GM19467 (cell line): Measurements from ENCODE around the gene DNAJC16.

Source experiments
- ATAC-seq: cut with Tn5 transposase; IDR thresholded peaks from one replicate; pipeline ENCODE4 v1.9.1; 2021; ENCODE audit warnings: mild to moderate bottlenecking, moderate library complexity; ENCODE audit not compliant: unreplicated experiment

DNAJC16 gene

DNA sequence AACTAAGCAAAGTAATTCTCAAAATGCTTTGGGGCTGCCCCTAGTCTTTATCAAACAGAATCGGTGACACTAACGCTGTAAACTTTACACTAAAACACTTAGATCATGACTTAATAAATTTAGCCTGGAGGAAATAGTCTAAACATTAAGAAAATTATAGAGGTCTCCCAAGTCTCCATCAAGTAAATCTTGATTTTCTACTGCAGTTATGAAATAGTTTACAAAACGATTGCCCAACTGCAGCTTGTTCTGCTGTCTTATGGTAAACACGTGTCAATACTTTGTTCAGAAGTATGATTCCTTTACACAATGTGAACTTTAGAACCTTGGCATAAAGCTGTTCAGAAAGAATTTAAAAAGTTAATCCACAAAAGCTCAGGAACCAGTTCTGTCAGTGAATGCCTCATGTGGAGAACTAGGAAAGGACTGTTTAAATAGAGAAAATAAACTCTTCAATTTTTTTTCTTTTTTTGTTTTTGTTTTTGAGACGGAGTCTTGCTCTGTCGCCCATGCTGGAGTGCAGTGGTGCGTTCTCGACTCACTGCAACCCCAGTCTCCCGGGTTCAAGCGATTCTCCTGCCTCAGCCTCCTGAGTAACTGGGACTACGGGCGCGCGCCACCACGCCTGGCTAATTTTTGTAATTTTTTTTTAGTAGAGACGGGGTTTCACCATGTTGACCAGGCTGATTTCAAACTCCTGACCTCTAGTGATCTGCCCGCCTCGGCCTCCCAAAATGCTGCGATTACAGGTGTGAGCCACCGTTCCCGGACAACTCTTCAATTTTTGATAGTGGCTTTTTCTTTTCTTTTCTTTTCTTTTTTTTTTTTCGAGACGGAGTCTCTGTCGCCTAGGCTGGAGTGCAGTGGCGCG, 92.2 kb downstream of the DNAJC16 start:
- no peak for ATAC-seq

DNA sequence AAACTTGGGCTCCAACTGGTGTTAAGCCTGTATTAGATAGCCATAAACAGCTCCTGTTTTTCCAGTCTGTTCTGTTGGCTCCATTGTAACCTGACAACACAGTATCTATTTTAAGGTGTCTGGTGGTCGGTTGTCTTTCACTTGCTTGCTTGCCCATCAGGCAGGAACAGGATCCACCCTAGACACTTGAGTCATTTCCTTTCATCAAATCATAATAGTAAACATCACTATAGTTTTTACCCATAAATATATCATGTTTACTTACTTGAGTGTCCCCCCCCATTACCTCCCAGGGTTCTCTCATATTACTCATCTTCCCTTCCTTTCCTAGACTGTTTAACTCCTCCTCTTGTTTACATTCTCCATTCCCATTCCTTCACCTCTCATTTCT, 93.5 kb downstream of the DNAJC16 start:
- no peak for ATAC-seq

DNA sequence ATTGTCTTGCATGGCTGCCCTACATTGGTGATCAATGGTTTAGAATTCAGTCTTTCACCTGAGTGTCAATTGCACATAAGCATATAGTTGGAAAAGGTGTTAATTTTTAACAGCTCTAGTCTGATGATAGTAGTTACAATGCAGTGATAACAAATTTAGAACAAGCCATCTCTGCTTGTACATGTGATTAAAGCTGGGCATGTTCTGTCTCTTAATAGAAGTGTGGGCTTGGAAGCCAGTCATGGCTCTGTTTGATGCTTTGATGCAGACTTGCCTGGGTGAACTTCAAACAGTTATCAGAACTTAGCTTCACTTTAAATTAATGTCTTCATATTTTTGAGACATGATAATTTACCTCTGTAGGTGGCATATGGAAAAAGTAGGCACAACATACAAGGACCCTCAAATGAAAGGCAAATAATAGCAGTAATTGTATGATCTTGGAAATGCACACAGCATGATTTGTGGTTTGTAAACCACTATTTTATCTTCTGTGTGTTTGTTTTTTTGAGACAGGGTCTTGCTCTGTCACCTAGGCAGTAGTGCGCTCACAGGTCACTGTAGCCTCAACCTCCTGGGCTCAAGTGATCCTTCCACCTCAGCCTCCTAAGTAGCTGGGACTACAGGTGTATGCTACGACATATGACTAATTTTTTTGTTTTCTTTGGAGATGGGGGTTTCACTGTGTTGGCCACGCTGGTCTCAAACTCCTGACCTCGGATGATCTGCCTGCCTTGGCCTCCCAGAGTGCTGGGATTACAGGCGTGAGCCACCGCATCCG, 94.4 kb downstream of the DNAJC16 start:
- ATAC-seq = no peak

DNA sequence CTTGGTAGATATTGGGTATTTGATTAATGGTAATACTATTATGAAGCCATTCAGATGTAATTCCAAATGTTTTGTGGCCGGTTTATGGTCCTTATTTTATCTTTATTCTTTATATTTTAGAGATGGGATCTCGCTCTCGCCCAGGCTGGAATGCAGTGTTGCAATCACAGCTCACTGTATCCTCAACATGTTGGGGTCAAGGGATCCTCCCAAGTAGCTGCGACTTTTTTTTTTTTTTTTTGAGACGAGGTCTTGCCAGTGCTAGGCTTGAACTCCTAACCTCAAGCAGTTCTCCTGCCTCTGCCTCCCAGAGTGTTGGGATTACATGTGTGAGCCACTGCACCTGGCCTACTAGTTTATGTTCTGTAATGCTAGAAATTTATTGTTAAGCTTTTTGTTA, 95.3 kb downstream of the DNAJC16 start:
- no peak for ATAC-seq

DNA sequence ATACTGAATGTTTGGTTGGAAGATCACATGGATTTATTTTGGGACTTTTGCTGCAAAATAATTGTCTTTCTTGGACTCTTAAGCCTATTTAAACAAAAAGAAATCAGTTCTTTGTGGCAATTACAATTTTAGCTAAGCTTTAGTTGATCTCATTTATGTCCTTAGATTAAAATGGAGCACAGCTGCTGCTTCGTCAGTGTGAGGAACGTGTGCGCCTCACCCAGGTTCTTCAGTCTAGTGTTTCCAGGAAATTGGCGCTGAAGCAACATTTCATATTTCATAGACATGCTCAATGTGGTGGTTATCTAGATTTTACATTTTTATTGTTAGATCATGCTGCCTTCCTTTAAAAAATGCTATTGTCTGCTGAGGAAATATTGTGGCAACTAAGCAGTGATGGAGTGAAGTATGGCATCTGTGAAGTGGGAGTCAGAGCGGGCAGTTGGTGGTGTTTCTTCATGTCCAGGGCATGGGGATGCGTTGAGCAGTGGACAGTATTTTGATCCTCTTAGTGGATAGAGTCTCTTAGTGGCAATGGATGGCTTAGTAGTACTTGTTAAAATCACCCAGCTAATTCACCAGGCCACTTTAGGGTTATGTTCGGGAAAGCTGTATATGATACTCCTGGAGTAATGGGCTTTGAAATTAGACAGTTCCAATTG, 96.2 kb downstream of the DNAJC16 start:
- ATAC-seq = no peak

DNA sequence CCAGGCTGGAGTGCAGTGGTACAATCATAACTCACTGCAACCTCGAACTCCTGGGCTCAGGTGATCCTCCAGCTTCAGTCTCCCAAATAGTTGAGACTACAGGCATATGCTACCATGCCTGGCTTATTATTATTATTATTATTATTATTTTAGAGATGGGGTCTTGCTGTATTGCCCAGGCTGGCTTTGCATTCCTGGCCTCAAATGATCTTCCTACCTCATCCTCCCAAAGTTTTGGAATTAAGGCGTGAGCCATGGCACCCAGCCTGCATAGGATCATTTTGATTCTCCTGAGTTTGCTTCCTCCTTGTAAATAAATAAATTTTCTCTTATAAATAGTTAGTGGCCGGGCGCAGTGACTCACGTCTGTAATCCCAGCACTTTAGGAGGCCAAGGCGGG, 96.8 kb downstream of the DNAJC16 start:
- ATAC-seq = no peak

DNA sequence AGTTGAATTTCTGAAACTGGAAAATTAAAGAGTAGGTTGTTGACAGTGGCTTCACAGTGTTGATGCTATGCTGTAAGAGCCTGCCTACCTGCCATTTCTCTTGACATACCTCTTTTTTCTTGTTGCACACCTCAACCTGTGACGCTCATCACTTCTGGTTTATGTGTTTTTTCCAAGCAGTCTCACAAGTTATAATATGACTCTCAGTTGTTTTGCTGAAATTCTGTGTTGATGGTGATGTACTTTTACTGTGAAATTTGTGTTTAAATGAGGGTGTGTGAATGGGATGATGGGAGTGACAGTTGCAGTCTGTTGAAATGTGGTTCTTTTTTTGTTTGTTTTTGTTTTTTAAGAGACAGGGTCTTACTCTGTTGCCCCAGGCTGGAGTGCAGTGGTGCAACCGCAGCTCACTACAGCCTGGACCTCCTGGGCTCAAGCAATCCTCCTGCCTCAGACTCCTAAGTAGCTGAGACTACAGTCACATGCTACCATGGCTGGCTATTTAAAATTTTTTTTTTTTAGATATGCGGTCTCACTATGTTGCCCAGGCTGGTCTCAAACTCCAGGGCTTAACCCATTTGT, 97.6 kb downstream of the DNAJC16 start:
- no peak for ATAC-seq

DNA sequence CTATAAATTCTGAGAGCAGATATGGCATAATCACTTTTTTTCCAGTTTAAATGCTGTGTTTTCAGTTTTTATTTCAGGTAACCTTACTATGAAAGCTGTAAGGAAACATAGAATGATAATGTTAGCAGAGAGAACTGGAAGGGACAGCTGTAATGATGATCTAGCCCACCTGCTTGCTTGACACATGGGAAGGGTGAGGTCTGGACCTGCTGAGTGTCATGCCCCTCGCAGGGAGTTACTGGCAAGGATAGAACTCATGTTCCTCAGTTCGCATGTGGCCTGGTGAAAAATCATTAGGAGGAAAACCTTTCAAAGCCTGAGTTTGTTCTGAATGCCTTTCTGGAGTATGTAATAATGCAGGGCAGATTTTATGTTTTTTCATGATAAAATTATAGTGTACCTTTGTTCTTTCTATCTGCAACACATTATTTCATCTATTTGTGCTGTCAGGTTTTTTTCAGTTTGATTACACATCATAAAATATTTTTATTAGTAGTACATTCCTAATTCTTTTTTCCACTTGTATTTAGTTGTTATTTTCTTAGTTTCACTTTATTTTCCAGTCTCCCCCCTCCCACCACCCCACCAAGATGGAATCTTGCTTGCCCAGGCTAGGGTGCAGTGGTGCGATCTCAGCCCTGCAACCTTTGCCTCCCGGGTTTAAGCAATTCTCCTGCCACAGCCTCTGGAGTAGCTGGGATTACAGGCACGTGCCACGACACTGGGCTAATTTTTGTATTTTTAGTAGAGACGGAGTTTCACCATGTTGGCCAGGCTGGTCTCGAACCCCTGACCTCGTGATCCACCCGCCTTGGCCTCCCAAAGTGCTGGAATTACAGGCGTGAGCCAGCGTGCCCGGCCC, 98.6 kb downstream of the DNAJC16 start:
- ATAC-seq = no peak
